ENCODE measurements around the gene NLGN1.

NLGN1 gene

DNA sequence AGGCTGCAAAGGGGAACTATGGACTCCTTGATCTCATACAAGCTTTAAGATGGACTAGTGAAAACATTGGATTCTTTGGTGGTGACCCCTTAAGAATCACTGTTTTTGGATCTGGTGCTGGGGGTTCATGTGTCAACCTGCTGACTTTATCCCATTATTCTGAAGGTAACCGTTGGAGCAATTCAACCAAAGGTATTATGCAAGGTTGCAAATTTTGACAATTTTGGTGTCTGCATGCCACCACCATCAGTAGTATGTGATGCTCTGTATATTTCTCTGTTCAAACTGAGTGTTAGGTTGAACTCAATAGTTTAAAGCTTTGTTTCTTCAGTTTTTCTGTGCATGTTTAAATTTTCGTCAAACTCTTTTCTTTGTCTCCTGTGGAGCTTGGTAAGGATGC lies 877.8 kb downstream of the NLGN1 start:
- in situ Hi-C loops (cut with MboI; ENCODE audit: low pct_unique_long_range_greater_than_20kb, low sequenced_read_pairs, unreplicated experiment) = no loop called here
- no peak for TF ChIP-seq CTCF (IDR thresholded peaks at IDR 0.05; ENCODE audit: extremely low read depth, insufficient read depth, missing control alignments)
- no peak for DNase-seq (ENCODE audit: low spot score)

GRCh38 chr3:174276826-174277225 lies 879.3 kb downstream of the NLGN1 start:
- in situ Hi-C loops (cut with MboI; ENCODE audit: low pct_unique_long_range_greater_than_20kb, low sequenced_read_pairs, unreplicated experiment) = no loop called here
- no peak for DNase-seq (ENCODE audit: low spot score)
- TF ChIP-seq CTCF (IDR thresholded peaks at IDR 0.05; ENCODE audit: extremely low read depth, insufficient read depth, missing control alignments) = no peak

- DNase-seq (ENCODE audit: low spot score) = no peak
- TF ChIP-seq CTCF (IDR thresholded peaks at IDR 0.05; ENCODE audit: extremely low read depth, insufficient read depth, missing control alignments) = no peak
- in situ Hi-C loops (cut with MboI; ENCODE audit: low pct_unique_long_range_greater_than_20kb, low sequenced_read_pairs, unreplicated experiment) = no loop called here
Measured at GRCh38 chr3:174278094-174278493, 880.5 kb downstream of the NLGN1 start.

- no peak for DNase-seq (ENCODE audit: low spot score)
- in situ Hi-C loops (cut with MboI; ENCODE audit: low pct_unique_long_range_greater_than_20kb, low sequenced_read_pairs, unreplicated experiment) = no loop called here
- TF ChIP-seq CTCF (IDR thresholded peaks at IDR 0.05; ENCODE audit: extremely low read depth, insufficient read depth, missing control alignments) = no peak
Measured at GRCh38 chr3:174280186-174280585, 882.6 kb downstream of the NLGN1 start.

- TF ChIP-seq CTCF (IDR thresholded peaks at IDR 0.05; ENCODE audit: extremely low read depth, insufficient read depth, missing control alignments) = no peak
- in situ Hi-C loops (cut with MboI; ENCODE audit: low pct_unique_long_range_greater_than_20kb, low sequenced_read_pairs, unreplicated experiment) = no loop called here
- no peak for DNase-seq (ENCODE audit: low spot score)
Measured at GRCh38 chr3:174285242-174285864, 887.8 kb downstream of the NLGN1 start.

DNA sequence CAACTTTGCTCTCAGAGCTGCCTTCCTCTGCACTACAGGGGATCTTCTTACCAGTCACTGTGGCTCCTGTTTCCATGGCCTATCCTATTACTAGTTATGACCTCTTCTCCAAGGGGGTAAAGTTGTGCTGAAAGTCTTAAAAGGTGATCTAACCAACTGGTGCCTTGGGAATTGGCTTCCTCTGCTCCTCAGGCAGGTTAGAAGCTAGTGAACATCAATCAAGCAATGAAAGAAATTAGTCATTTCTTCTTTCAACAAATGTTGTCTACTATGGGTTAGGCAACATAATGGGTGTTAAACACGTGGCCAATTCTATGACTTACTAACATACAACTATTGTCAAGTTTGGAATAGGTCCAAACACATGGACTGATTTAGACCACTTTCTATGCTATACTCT lies 890.2 kb downstream of the NLGN1 start:
- DNase-seq (ENCODE audit: low spot score) = no peak
- no peak for TF ChIP-seq CTCF (IDR thresholded peaks at IDR 0.05; ENCODE audit: extremely low read depth, insufficient read depth, missing control alignments)
- in situ Hi-C loops (cut with MboI; ENCODE audit: low pct_unique_long_range_greater_than_20kb, low sequenced_read_pairs, unreplicated experiment) = no loop called here

GRCh38 chr3:174294616-174295015 lies 897.1 kb downstream of the NLGN1 start:
- in situ Hi-C loops (cut with MboI; ENCODE audit: low pct_unique_long_range_greater_than_20kb, low sequenced_read_pairs, unreplicated experiment) = no loop called here
- DNase-seq (ENCODE audit: low spot score) = no peak
- no peak for TF ChIP-seq CTCF (IDR thresholded peaks at IDR 0.05; ENCODE audit: extremely low read depth, insufficient read depth, missing control alignments)
